Retinal pigment epithelial cell (primary cell): ENCODE data around the gene ACOT13.
"Not testable (repeated sequence)": the region's sequence is repeated elsewhere in the genome, so short reads cannot be mapped to it uniquely, and the experiment has no call there.

Experiments used
- DNase-seq: peaks from one replicate; pipeline ENCODE4 v3.0.0-alpha.2; 2010; ENCODE audit warnings: low read depth
- H3K4me3 ChIP-seq: 2 replicates; pipeline ENCODE4 v1.5.1; 2011; ENCODE audit warnings: mild to moderate bottlenecking, low read length, control low read depth, moderate library complexity
- CTCF ChIP-seq: conservative IDR thresholded peaks from 2 replicates; pipeline ENCODE4 v1.5.1; 2011; ENCODE audit warnings: low read depth, low read length, control low read depth, inconsistent platforms

ACOT13 gene

GRCh38 chr6:24662236-24662635 lies 4.6 kb upstream of the ACOT13 start:
- DNase-seq, result no peak
- no peak overlapping the region for H3K4me3 ChIP-seq
- TF ChIP-seq CTCF, result no peak

GRCh38 chr6:24663189-24663588 lies 3.7 kb upstream of the ACOT13 start:
- H3K4me3 ChIP-seq, result no peak overlapping the region
- TF ChIP-seq CTCF, result no peak
- no peak for DNase-seq

- TF ChIP-seq CTCF, result no peak
- DNase-seq, result no peak
- H3K4me3 ChIP-seq, result no peak overlapping the region
These were observed 2.6 kb upstream of the ACOT13 start for GRCh38 chr6:24664046-24664987.

- DNase-seq, result no peak
- no peak for TF ChIP-seq CTCF
- peak overlapping the region; percentile 99 for H3K4me3 ChIP-seq
These were observed 708 bp upstream of the ACOT13 start for GRCh38 chr6:24666097-24666640.

GRCh38 chr6:24667378-24667803 lies 514 bp downstream of the ACOT13 start:
- TF ChIP-seq CTCF, result no peak
- H3K4me3 ChIP-seq, result peak overlapping the region; percentile 99
- no peak for DNase-seq

- H3K4me3 ChIP-seq, DNase-seq: not testable (repeated sequence)
These were observed 1.5 kb downstream of the ACOT13 start for GRCh38 chr6:24668066-24668996.

GRCh38 chr6:24668997-24669361 lies 2.1 kb downstream of the ACOT13 start:
- no peak for DNase-seq
- TF ChIP-seq CTCF, result no peak

GRCh38 chr6:24670492-24670891 lies 3.6 kb downstream of the ACOT13 start:
- H3K4me3 ChIP-seq, DNase-seq: not testable (repeated sequence)

More at GRCh38 chr6:24668997-24669361, 2.1 kb downstream of the ACOT13 start:
- H3K4me3 ChIP-seq, result no peak overlapping the region

- H3K4me3 ChIP-seq, DNase-seq: not testable (repeated sequence)
These were observed 4.2 kb downstream of the ACOT13 start for GRCh38 chr6:24671077-24671476.
